ENCODE measurements around the gene OSTF1.

OSTF1 gene

DNA sequence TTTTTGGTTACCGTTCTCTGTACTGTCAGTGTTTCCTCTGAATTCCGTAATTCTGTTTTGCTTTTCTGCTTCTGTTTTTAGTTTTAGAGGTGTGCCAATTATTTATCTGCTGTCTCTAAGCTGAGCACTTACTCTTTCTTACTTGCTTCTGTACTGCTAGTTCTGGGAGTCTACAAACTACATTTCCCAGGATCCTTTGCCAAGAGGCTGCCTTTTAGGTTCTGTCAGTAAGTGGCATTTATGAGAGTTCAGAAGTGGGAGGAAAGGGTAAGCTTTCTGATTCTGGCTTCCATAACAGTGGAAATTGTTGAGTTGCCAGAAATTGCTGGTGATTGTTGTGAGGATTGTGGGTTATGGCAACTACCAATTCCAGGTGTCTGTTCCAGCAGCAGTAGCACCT lies 102.4 kb downstream of the OSTF1 start:
- DNase-seq (ENCODE audit: low read depth), result no peak
- H3K4me3 ChIP-seq (ENCODE audit: low read depth, low read length), result no peak overlapping the region
- TF ChIP-seq, protein P1, sequence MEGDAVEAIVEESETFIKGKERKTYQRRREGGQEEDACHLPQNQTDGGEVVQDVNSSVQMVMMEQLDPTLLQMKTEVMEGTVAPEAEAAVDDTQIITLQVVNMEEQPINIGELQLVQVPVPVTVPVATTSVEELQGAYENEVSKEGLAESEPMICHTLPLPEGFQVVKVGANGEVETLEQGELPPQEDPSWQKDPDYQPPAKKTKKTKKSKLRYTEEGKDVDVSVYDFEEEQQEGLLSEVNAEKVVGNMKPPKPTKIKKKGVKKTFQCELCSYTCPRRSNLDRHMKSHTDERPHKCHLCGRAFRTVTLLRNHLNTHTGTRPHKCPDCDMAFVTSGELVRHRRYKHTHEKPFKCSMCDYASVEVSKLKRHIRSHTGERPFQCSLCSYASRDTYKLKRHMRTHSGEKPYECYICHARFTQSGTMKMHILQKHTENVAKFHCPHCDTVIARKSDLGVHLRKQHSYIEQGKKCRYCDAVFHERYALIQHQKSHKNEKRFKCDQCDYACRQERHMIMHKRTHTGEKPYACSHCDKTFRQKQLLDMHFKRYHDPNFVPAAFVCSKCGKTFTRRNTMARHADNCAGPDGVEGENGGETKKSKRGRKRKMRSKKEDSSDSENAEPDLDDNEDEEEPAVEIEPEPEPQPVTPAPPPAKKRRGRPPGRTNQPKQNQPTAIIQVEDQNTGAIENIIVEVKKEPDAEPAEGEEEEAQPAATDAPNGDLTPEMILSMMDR (IDR thresholded peaks at IDR 0.05; ENCODE audit: low read depth, low read length), result no peak
- no peak for TF ChIP-seq MYC (IDR thresholded peaks at IDR 0.05; ENCODE audit: low read depth, low read length)

Measured in NB4 (cell line).